ENCODE results near the gene CAMTA1.
"Not testable (repeated sequence)": the region's sequence is repeated elsewhere in the genome, so short reads cannot be mapped to it uniquely, and the experiment has no call there.

CAMTA1 gene

GRCh38 chr1:7778133-7778628 is 992.9 kb downstream of the CAMTA1 start:
- FAIRE-seq (no peak), DNase-seq (ENCODE audit: low spot score) (no peak)

- FAIRE-seq, result no peak
- DNase-seq (ENCODE audit: low spot score), result no peak
These were observed 995.7 kb downstream of the CAMTA1 start for GRCh38 chr1:7780976-7781375.

- no peak for DNase-seq (ENCODE audit: low spot score)
- FAIRE-seq, result no peak
These were observed 996.2 kb downstream of the CAMTA1 start for GRCh38 chr1:7781501-7781900.

GRCh38 chr1:7781923-7782495 is 996.8 kb downstream of the CAMTA1 start:
- DNase-seq (ENCODE audit: low spot score), result no peak
- no peak for FAIRE-seq

- DNase-seq (ENCODE audit: low spot score), result peak; percentile 45
- no peak for FAIRE-seq
These were observed 998.0 kb downstream of the CAMTA1 start for GRCh38 chr1:7783178-7783711.

GRCh38 chr1:7783826-7784491 is 998.7 kb downstream of the CAMTA1 start, which contains the start of gene PER3:
PER3 (plus strand) TSS chr1:7784291; CDS start chr1:7784878, 587 bp downstream.
- FAIRE-seq (no peak), DNase-seq (ENCODE audit: low spot score) (peak; percentile 93)

- FAIRE-seq (no peak), DNase-seq (ENCODE audit: low spot score) (no peak)
These were observed 999.3 kb downstream of the CAMTA1 start for GRCh38 chr1:7784492-7785071.

GRCh38 chr1:7785108-7785507 is 999.9 kb downstream of the CAMTA1 start:
- FAIRE-seq (no peak), DNase-seq (ENCODE audit: low spot score) (no peak)

- no peak for FAIRE-seq
- no peak for DNase-seq (ENCODE audit: low spot score)
These were observed 1001.5 kb downstream of the CAMTA1 start for GRCh38 chr1:7786795-7787194.

- no peak for FAIRE-seq
- no peak for DNase-seq (ENCODE audit: low spot score)
These were observed 1004.6 kb downstream of the CAMTA1 start for GRCh38 chr1:7789828-7790227.

- FAIRE-seq, result not testable (repeated sequence)
These were observed 1005.8 kb downstream of the CAMTA1 start for GRCh38 chr1:7791027-7791426.

GRCh38 chr1:7795406-7795805 is 1010.2 kb downstream of the CAMTA1 start:
- FAIRE-seq (no peak), DNase-seq (ENCODE audit: low spot score) (no peak)

More at GRCh38 chr1:7791027-7791426, 1005.8 kb downstream of the CAMTA1 start:
- not testable (repeated sequence) for DNase-seq (ENCODE audit: low spot score)

GRCh38 chr1:7805460-7805859 is 1020.2 kb downstream of the CAMTA1 start:
- FAIRE-seq, result no peak
- no peak for DNase-seq (ENCODE audit: low spot score)

GRCh38 chr1:7808253-7808844 is 1023.1 kb downstream of the CAMTA1 start:
- DNase-seq (ENCODE audit: low spot score) (peak; percentile 29), FAIRE-seq (peak; percentile 40)

GRCh38 chr1:7809742-7810141 is 1024.5 kb downstream of the CAMTA1 start:
- FAIRE-seq (no peak), DNase-seq (ENCODE audit: low spot score) (no peak)

GRCh38 chr1:7810395-7810794 is 1025.1 kb downstream of the CAMTA1 start:
- DNase-seq (ENCODE audit: low spot score) (peak; percentile 70), FAIRE-seq (peak; percentile 93)

GRCh38 chr1:7811476-7811875 is 1026.2 kb downstream of the CAMTA1 start:
- no peak for DNase-seq (ENCODE audit: low spot score)
- FAIRE-seq, result no peak

GRCh38 chr1:7813677-7814373 is 1028.6 kb downstream of the CAMTA1 start:
- no peak for FAIRE-seq

More at GRCh38 chr1:7813677-7814373, 1028.6 kb downstream of the CAMTA1 start:
- DNase-seq (ENCODE audit: low spot score), result no peak
